NB4 (cell line): ENCODE measurements around the gene MAP9.
"Not testable (repeated sequence)": the region's sequence is repeated elsewhere in the genome, so short reads cannot be mapped to it uniquely, and the experiment has no call there.

Source experiments
- DNase-seq: peaks from one replicate; pipeline ENCODE4 v3.0.0; 2010; ENCODE audit warnings: low read depth
- H3K4me3 ChIP-seq: one replicate; pipeline ENCODE4 v1.5.1; 2011; ENCODE audit warnings: mild to moderate bottlenecking, low read depth, low read length, moderate library complexity
- CTCF ChIP-seq: IDR thresholded peaks from one replicate; pipeline ENCODE4 v1.5.1; 2012; ENCODE audit warnings: low read depth, low read length
- MAX ChIP-seq: IDR thresholded peaks from 2 replicates; pipeline ENCODE4 v1.6.1; 2011; ENCODE audit warnings: low read depth, low read length
- MYC ChIP-seq: IDR thresholded peaks from 2 replicates; pipeline ENCODE4 v1.6.1; 2011; ENCODE audit warnings: low read depth, low read length
- POLR2A ChIP-seq: IDR thresholded peaks from 2 replicates; pipeline ENCODE4 v1.6.1; 2011; ENCODE audit warnings: mild to moderate bottlenecking; ENCODE audit not compliant: insufficient read length; ENCODE audit errors: extremely low read depth

The MAP9 gene

GRCh38 chr4:155321006-155321405, 55.8 kb downstream of the MAP9 start:
- DNase-seq = no peak
- no peak overlapping the region for H3K4me3 ChIP-seq
- TF ChIP-seq MYC (no peak), CTCF (no peak), MAX (no peak), POLR2A (no peak)

GRCh38 chr4:155319516-155319915, 57.2 kb downstream of the MAP9 start:
- no peak overlapping the region for H3K4me3 ChIP-seq
- no peak for DNase-seq
- no peak for TF ChIP-seq MAX
- TF ChIP-seq MYC = no peak
- no peak for TF ChIP-seq POLR2A
- no peak for TF ChIP-seq CTCF

- not testable (repeated sequence) for DNase-seq, H3K4me3 ChIP-seq
These were observed 64.7 kb downstream of the MAP9 start for GRCh38 chr4:155312027-155312426.

GRCh38 chr4:155307731-155308277, 69.0 kb downstream of the MAP9 start:
- H3K4me3 ChIP-seq = no peak overlapping the region
- TF ChIP-seq CTCF (no peak), MAX (no peak), MYC (no peak), POLR2A (no peak)
- DNase-seq = no peak

GRCh38 chr4:155305619-155306018, 71.1 kb downstream of the MAP9 start:
- TF ChIP-seq MYC (no peak), CTCF (no peak), POLR2A (no peak), MAX (no peak)
- H3K4me3 ChIP-seq = no peak overlapping the region
- no peak for DNase-seq

GRCh38 chr4:155304375-155304774, 72.4 kb downstream of the MAP9 start:
- H3K4me3 ChIP-seq = no peak overlapping the region
- TF ChIP-seq POLR2A (no peak), MAX (no peak), CTCF (no peak), MYC (no peak)
- no peak for DNase-seq
